Activated T-helper 1 cell treated with anti-CD3 and anti-CD28 coated beads, Interleukin-2, amount 50 U/mL, for 16 hours (primary cell): ENCODE data around the gene NFYB.
"Not testable (repeated sequence)": the region's sequence is repeated elsewhere in the genome, so short reads cannot be mapped to it uniquely, and the experiment has no call there.

Source experiments
- DNase-seq, 2 donors: peaks; one replicate each; pipeline ENCODE4 v3.0.0-alpha.2; 2020; ENCODE audit warnings: low read depth in 1 of 2, low spot score in 1 of 2

NFYB gene

GRCh38 chr12:104115587-104115975 is 22.4 kb downstream of the NFYB start:
- DNase-seq, result no peak

- DNase-seq, result not testable (repeated sequence)
Measured at GRCh38 chr12:104114834-104115586, 23.0 kb downstream of the NFYB start.

GRCh38 chr12:104109446-104110271 is 28.4 kb downstream of the NFYB start:
- DNase-seq, result no peak

GRCh38 chr12:104108755-104109445 is 29.1 kb downstream of the NFYB start:
- peak; percentile 69 to 70 for DNase-seq

- DNase-seq, result no peak
Measured at GRCh38 chr12:104106965-104107364, 31.0 kb downstream of the NFYB start.

- no peak for DNase-seq
Measured at GRCh38 chr12:104105461-104105860, 32.5 kb downstream of the NFYB start.

GRCh38 chr12:104097954-104098353 is 40.1 kb downstream of the NFYB start:
- DNase-seq, result no peak

- no peak for DNase-seq
Measured at GRCh38 chr12:104095289-104095688, 42.7 kb downstream of the NFYB start.

- no peak for DNase-seq
Measured at GRCh38 chr12:104094284-104094683, 43.7 kb downstream of the NFYB start.

- no peak for DNase-seq
Measured at GRCh38 chr12:104091136-104091535, 46.9 kb downstream of the NFYB start.

- DNase-seq, result no peak
Measured at GRCh38 chr12:104090685-104091084, 47.3 kb downstream of the NFYB start.

GRCh38 chr12:104083769-104084475 is 54.1 kb downstream of the NFYB start:
- no peak for DNase-seq

GRCh38 chr12:104080764-104081163 is 57.2 kb downstream of the NFYB start:
- no peak for DNase-seq

- DNase-seq, result no peak
Measured at GRCh38 chr12:104079024-104079423, 59.0 kb downstream of the NFYB start.

GRCh38 chr12:104073699-104074098 is 64.3 kb downstream of the NFYB start:
- no peak for DNase-seq

GRCh38 chr12:104072099-104072498 is 65.9 kb downstream of the NFYB start:
- no peak for DNase-seq
